ENCODE results near the gene CDAN1.

GRCh38 chr15:42760759-42761158 lies 23.8 kb upstream of the CDAN1 start:
- no peak for TF ChIP-seq CTCF (IDR thresholded peaks at IDR 0.05)
- no peak for TF ChIP-seq POLR2A (IDR thresholded peaks at IDR 0.05)
